ENCODE results near the gene PLA2G1B.
"Not testable (repeated sequence)": the region's sequence is repeated elsewhere in the genome, so short reads cannot be mapped to it uniquely, and the experiment has no call there.

The PLA2G1B gene

DNA sequence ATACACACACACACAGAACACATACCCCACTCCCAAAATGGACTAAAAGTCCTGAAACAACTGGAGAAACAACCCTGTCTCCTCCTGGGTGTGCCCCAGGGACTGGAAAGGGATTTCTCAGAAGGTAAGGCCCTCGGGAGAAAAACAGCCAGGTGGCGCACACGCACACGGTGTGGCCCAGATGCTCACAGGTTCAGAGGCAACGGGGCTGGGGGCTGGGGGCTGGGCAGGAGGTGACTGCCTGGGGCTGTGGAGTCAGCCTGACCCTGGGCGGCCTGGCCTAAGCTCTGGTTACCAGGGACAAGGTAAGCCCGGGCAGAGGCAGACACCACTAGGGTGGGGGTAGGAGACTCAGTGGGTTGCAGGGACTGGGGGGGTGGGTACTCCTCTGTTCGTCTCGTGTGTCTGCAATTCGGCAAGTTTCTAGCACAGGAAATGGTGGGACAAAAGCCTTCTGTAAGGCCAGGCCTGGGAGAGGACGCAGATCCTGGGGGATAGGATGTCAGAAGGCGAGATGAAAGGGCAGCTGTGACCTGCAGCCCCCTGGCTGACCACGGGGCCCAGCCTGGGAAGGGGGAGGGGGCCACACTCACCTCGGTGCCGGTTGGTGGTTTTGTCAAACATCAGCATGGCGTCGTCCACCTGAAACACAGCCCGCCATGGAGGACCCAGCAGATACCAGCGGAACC lies 31.0 kb upstream of the PLA2G1B start:
- DNase-seq (ENCODE audit: low read depth, low spot score): no peak

DNA sequence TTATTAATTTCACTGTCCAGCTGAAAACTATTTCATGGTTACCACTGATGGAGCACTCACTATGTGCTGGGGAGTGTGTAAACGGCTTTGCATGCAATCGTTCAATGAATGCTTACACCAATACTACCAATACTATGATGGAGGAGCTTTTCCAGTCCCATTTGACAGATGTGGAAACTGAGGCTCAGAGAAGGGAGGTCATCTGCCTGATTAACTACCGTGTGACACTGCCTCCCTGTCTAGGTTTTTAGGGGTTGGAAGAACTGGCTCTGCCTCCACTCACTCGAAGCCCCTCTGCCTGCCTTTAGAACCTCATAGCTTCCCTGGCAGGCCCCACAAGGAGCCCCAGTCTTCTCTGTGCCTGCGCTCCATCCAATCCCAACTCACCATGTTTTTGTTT lies 29.5 kb upstream of the PLA2G1B start:
- no peak for DNase-seq (ENCODE audit: low read depth, low spot score)

DNA sequence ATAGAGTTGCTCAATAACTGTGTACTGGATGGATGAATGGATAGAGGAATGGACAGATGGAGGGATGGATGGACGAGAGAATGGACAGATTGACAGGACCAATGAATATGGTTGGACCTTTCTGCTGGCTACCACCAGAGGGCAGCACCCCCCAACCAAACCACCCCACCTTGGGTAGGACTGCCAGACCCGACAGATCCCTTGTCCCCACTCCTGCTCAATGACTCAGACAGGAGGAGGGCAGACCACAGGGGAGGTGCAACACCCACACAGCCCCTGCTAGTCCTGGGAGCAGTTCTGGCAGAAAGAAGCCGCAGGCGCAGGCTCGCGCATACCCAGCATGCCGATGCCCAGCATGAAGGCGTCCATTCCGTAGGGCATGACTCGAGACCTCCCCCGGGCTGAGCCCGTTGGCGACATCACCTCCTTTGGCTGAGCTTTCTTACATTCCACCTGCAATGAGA lies 29.0 kb upstream of the PLA2G1B start:
- peak; percentile 17 for DNase-seq (ENCODE audit: low read depth, low spot score)

DNA sequence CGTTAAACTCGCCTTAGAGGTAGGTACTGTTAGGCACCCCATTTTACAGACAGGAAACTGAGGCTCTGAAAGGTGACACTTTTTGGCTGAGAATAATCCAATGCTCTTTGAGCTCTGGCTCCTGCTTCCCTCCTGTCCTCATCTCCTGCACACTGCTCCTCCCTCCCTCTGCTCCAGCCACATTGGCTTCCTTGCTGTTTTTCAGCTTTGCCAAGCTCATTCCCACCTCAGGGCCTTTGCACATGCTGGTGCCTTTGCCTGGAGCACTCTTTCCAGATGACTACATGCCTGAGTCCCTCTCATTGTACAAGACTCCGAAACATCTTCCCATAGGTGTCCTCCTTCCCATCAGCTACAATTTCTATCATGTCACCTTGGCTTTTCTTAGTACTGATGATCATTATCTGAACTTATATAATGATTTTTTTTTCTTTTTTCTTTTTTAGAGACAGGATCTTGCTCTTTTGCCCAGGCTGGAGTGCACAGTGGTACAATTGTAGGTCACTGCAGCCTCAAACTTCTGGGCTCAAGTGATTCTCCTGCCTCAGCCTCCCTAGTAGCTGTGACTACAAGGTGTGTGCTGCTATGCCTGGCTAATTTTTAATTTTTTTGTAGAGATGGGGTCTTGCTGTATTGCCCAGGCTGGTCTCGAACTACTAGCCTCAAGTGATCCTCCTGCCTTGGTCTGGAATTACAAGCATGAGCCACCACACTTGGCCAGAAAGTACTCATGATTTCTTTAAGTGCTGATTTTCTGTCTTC lies 26.2 kb upstream of the PLA2G1B start:
- no peak for DNase-seq (ENCODE audit: low read depth, low spot score)

DNA sequence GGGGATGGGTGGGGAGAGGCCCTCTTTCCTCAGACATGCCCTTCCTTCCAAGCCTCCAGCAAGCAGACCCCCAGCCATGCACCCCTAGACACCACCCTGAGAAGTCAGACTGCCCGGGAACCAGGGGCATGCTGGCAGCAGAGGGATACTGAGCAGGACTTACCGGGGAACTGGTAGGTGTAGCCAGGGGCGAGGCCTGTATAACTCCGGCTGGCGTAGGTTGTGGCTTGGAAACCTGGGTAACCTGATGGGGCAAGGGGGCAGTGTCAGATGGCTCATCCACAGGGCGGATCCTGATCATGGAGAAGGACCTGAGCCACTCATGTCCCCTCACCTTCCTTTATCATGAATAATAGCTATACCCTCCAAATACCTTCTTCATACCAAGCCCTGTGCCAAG lies 25.6 kb upstream of the PLA2G1B start:
- DNase-seq (ENCODE audit: low read depth, low spot score): no peak

DNA sequence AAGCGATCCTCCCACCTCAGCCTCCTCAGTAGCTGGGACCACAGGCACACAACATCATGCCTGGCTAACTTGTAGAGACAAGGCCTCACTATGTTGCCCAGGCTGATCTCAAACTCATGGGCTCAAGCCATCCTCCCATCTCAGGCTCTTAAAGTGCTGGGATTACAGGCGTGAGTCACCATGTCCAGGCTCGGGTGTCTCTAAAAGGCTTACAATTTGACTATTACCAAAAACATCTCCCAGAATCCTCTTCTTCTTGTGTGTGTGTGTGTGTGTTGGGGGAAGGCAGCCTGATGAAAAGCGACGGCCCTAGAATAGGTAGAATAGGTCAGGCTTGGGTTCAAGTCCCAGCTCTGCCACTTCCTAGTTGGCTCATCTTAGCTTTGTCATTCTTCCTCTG lies 24.5 kb upstream of the PLA2G1B start:
- no peak for DNase-seq (ENCODE audit: low read depth, low spot score)

DNA sequence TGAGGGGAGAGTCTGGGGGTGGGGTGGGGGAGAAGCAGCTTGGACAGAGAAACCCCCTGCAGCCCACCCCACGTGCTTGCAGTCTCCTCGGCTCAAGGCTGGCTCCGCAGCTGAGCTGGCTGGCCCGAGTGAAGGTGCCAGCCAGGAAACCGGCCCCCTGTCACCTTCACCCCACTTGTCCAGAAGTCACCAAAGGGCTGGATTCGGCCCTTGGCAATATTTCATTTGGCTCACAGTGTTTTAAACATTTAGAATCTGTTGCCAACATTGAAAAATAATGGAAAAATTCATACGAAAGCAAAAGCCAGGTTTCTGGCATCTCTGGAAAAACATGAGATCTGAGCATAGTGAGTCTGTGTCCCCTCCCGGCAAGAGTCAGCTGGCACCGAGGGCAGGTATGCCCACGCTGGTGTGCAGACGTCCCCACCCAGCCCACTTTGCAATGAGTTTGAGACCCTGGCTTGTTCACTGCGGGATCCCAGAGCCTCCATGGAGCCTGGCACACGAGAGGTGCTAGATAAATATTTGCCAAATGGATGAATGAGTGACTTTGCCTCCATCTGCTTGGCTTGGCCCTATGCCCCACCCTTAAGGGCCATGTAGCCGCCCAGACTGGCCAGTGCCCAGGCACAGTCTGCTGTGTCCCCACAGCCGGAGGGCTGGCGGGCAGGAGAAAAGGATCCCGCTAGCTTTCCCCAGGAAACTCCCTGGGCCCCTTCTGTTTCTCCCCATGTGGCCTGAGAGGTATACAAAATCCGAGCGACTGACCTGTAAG lies 23.2 kb upstream of the PLA2G1B start:
- DNase-seq (ENCODE audit: low read depth, low spot score): no peak

DNA sequence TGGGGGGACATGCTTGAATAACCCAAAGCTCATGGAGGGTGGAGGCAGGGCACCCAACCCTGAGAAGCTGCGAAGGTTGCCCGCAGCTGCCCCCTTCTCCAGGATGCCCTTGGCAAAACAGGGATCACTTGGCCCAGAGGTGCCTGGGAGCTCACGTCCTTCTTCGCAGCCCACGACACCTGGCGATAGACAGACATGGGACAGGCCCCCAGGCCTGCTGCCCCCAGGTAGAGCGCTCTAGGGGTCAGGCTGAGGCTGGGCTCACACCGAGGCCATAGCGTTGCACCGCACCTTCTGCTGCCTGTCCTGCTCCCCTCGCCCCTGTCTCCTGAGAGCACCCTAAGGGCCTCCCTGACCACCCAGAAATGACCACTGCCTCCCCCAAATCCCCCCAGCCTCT lies 20.2 kb upstream of the PLA2G1B start:
- no peak for DNase-seq (ENCODE audit: low read depth, low spot score)

DNA sequence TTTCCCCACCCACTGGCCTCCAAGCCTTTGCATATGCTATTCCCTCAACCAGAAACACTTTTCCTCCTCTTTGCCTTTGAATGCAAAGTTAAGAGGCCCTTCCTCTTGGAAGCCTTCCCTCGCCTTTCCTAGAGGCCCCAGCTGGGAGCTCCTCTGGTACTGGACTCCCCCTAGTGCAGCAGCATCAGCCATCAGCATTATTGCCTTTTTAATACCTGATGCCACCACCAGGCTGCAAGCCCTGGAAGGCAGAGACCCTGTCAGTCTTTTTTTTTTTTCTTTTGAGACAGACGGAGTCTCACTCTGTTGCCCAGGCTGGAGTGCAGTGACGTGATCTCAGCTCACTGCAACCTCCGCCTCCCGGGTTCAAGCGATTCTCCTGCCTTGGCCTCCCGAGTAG lies 19.1 kb upstream of the PLA2G1B start:
- DNase-seq (ENCODE audit: low read depth, low spot score): no peak

DNA sequence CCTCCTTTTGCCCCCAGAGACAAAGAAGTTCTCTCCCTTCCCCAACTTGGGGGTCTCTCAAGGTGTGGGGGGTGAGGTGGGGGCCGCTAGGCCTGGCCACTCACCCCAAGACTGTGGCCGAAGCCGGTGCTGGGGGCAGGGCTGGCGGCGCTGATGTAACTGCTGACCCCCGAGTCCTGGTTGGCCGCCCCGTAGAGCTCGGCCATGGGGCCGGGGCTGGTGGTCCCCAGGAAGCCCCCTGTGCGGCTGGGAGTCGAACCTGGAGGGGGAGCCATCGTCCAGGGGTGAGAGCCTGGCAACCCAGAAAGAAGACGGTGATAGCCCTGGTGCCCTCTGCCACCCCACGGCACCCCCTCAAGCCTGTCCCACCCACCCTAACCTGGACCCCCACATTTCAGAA lies 18.5 kb upstream of the PLA2G1B start:
- no peak for DNase-seq (ENCODE audit: low read depth, low spot score)

DNA sequence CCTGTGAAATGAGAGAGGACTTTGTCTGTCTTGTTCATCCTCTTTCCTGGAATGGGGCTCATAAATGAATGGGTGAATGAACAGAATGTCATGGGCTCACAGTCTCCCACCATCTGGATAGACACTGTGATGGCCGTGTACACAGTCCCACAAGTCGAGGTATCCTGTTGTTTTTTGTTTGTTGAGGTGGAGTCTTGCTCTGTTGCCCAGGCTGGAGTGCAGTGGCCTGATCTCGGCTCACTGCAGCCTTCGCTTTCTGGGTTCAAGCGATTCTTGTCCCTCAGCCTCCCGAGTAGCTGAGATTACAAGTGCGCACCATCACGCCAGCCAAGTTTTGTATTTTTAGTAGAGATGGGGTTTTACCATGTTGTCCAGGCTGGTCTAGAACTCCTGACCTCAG lies 16.1 kb upstream of the PLA2G1B start:
- no peak for DNase-seq (ENCODE audit: low read depth, low spot score)

DNA sequence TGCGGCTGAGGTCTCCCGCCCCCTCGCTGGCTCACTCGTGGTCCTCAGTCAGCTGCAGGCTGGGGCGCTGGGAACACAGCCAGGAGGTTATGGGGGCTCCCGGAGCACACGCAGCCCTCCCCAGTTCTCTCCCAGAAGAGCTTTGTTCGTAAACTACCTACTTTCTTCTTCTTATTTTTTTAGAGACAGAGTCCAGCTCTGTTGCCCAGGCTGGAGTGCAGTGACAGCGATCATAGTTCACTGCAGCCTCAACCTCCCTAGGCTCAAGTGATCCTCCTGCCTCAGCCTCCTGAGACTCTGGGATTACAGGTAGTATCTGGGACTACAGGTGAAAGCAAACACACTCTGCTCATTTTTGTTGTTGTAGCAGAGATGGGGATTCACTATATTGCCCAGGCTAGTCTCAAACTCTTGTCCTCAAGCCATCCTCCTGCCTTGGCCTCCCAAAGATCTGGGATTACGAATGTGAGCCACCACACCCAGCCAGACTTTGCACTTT lies 15.5 kb upstream of the PLA2G1B start:
- DNase-seq (ENCODE audit: low read depth, low spot score): no peak

DNA sequence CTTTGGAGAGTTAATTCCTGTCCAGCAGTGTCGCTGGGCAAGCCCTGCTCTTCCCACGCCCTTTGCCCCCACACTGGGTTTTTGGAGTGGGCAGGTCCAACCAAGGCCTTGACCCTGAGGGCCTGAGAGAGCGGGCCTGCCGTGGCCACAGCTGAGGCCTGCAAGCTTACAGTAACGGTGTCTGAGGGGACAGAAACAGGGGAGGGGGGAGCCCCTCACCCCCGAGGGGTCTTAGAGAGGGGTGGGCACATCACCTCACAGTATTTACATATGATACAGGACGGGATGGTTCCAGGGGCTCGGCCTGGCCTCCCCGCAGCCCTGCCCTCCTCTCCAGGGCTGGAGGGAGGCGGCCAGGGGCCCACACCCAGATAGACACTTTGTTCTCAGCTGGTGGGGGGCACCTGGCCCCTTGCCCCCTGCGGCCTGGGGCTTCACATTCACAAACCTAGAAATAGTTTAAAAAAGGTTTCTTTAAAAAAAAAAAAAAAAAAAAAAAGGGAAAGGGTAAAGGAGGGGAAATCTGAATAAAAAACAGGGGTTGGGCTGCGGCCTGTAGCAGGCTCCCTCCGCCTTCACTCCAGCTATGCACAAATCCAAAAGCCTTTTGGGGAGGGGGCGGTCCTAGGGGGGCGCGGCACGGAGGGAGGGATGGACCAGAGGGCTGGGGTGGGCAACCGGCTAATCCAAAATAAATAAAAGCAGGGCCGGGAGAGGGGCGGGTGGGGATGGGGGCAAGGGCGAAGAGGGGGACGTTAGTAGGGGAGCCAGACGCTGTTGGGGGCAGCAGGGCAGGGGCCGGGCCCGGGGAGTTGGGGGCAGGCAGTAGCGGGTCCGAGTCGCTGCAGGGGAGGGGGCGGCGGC lies 14.8 kb upstream of the PLA2G1B start:
- DNase-seq (ENCODE audit: low read depth, low spot score): no peak

DNA sequence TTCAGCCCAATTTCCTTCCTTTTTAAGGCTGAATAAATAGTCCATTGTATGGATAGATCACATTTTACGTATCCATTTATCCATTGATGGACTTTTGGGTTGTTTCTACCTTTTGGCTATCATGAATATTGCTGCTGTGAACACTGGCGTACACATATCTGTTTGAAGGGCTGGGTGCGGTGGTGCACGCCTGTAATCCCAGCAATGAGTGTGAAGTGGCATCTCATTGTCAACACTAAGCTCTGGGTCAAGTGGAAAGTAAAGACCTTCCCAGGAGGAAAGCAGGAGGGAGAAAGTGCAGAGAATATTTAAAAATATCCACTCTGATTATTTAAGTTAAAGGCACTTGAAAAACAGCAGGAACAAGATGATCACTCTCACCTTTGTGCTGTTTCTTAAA lies 11.7 kb upstream of the PLA2G1B start:
- no peak for DNase-seq (ENCODE audit: low read depth, low spot score)

DNA sequence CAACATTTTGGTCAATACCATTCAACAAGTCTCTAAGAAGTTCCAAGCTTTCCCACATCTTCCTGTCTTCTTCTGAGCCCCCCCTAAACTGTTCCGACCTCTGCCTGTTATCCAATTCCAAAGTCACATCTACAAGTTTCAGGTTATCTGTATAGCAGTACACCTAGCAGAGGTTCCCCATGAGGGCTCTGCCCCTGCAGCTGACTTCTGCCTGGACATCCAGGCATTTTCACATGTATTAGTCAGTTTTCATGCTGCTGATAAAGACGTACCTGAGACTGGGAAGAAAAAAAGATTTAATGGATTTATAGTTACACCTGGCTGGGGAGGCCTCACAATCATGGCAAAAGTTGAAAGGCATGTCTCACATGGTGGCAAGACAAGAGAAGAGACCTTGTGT lies 10.2 kb upstream of the PLA2G1B start:
- DNase-seq (ENCODE audit: low read depth, low spot score): no peak

DNA sequence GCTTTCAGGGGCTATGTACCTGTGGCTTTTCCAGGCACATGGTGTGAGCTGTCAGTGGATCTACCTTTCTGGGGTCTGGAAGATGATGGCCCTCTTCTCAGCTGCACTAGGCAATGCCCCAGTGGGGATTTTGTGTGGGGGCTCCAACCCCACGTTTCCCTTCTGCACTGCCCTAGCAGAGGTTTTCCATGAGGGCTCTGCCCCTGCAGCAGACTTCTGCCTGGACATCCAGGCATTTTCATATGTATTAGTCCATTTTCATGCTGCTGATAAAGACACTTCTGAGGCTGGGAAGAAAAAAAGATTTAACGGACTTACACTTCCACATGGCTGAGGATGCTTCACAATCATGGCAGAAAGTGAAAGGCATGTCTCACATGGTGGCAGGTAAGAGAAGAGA lies 8.8 kb upstream of the PLA2G1B start:
- not testable (repeated sequence) for DNase-seq (ENCODE audit: low read depth, low spot score)

DNA sequence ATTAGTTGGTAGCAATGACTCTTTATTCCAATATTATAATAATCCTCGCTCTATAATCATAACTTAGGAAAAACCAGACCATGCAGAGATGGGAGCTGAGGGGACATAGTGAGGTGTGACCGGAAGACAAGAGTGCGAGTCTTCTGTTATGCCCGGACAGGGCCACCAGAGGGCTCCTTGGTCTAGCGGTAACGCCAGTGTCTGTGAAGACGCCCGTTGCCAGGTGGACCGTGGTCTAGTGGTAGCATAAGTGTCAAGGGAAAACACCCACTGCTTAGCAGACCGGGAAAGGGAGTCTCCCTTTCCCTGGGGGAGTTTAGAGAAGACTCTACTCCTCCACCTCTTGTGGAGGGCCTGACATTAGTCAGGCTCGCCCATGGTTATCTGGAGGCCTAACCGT lies 7.9 kb upstream of the PLA2G1B start:
- not testable (repeated sequence) for DNase-seq (ENCODE audit: low read depth, low spot score)

DNA sequence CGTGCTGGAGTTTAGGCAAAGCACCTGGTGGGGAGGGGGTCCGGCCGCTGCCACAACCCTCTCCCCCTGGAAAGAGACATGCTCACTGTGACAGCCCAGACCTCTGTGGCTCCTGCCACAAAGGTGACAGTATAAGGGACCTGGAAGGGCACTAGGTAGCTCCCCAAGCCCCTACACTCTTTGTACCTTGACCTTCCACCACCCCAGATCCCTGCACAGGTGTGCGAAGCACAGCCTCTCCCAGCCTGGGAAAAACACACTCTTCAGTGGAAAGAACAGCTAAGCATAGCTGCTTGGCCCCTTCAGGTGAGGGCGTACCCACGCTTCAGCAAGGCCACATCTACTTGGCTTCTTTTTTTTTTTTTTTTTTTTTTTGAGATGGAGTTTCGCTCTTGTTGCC lies 4.9 kb upstream of the PLA2G1B start:
- DNase-seq (ENCODE audit: low read depth, low spot score): no peak

DNA sequence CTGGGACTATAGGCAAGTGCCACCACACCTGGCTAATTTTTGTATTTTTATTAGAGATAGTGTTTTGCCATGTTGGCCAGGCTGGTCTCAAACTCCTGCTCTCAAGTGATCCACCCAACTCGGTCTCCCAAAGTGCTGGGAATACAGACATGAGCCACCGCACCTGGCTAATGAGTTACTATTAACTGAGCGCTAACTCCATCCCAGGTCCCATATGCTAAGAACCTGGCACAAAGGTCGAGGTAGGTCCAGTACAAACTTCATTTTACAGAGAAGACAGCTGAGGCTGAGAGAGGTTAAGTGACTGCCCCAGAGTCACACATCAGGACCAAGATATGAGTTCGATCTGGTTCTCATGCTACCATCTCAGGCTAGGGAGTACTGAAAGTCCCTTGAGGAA lies 4.5 kb upstream of the PLA2G1B start:
- DNase-seq (ENCODE audit: low read depth, low spot score): no peak

DNA sequence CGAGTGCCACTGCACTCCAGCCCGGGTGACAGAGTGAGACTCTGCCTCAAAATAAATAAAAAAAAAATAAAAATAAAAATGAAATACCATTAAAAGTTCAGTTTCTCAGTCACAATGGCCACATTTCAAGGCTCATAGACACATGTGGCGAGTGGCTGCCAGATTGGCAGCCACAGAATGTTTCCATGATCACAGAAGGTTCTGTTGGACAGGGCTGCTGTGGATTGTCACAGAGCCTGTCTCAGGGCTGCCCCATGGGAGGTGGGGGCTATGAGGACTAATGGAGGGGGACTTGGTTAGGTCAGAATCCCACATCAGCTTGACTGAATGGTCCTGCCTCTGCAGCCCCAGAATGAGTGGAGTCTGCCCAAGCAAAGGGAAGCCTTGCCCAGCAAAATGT lies 3.8 kb upstream of the PLA2G1B start:
- DNase-seq (ENCODE audit: low read depth, low spot score): no peak

DNA sequence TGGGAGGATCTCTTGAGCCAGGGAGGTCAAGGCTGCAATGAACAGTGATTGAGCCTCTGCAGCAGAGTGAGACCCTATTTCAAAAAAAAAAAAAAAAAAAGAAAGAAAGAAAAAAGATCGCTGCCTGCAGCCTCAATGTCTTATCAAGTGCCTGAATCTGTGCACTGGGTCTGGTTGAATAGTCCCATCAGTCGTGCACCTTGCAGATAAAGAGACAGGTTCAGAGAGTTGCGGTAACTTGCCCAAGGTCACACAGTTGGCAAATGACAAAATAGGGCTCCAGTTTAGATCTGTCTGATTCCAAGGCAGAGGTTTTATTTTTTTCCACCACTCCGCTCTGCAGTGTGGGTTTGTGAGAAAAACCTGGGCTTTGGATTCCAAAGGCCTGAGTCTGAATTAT lies 649 bp upstream of the PLA2G1B start:
- no peak for DNase-seq (ENCODE audit: low read depth, low spot score)
